ENCODE results near the gene DDX54.
A peak's percentile ranks its signal among the peaks of the same experiment; 100 is the strongest.
"Not testable (repeated sequence)": the region's sequence is repeated elsewhere in the genome, so short reads cannot be mapped to it uniquely, and the experiment has no call there.

The DDX54 gene

GRCh38 chr12:113128802-113129663 is 56.2 kb downstream of the DDX54 start:
- Mint-ChIP-seq H3K4me3 (no peak overlapping the region), H3K4me1 (peaks cover 25% of the 10 kb centered on the region), H3K27me3 (peaks cover 5% of the 10 kb centered on the region), H3K36me3 (no peaks in the 10 kb centered on the region), H3K9me3 (no peaks in the 10 kb centered on the region), H3K27ac (peak overlapping the region; percentile 17)
- DNase-seq (ENCODE audit: low spot score in 2 of 2) (no peak), ATAC-seq (ENCODE audit: low read depth) (peak; percentile 66)

GRCh38 chr12:113127791-113128199 is 57.5 kb downstream of the DDX54 start:
- ATAC-seq (ENCODE audit: low read depth) (no peak), DNase-seq (ENCODE audit: low spot score in 2 of 2) (no peak)
- peaks cover 2% of the 10 kb centered on the region for H3K36me3 Mint-ChIP-seq
- no peak overlapping the region for H3K27ac Mint-ChIP-seq
- no peak overlapping the region for H3K4me3 Mint-ChIP-seq
- H3K9me3 Mint-ChIP-seq, result peaks cover 2% of the 10 kb centered on the region
- peaks cover 6% of the 10 kb centered on the region for H3K27me3 Mint-ChIP-seq
- H3K4me1 Mint-ChIP-seq, result peaks cover 25% of the 10 kb centered on the region

- H3K9me3 Mint-ChIP-seq, result peaks cover 2% of the 10 kb centered on the region
These were observed 64.5 kb downstream of the DDX54 start for GRCh38 chr12:113120670-113121370.

GRCh38 chr12:113119980-113120669 is 65.2 kb downstream of the DDX54 start:
- no peak overlapping the region for H3K4me3 Mint-ChIP-seq
- peaks cover 4% of the 10 kb centered on the region for H3K4me1 Mint-ChIP-seq
- H3K9me3 Mint-ChIP-seq, result peaks cover 2% of the 10 kb centered on the region
- ATAC-seq (ENCODE audit: low read depth) (no peak), DNase-seq (ENCODE audit: low spot score in 2 of 2) (no peak)
- H3K27me3 Mint-ChIP-seq, result peaks cover 8% of the 10 kb centered on the region
- no peak overlapping the region for H3K27ac Mint-ChIP-seq
- peaks cover 2% of the 10 kb centered on the region for H3K36me3 Mint-ChIP-seq

More at GRCh38 chr12:113120670-113121370, 64.5 kb downstream of the DDX54 start:
- Mint-ChIP-seq H3K36me3 (peaks cover 2% of the 10 kb centered on the region), H3K4me3 (no peak overlapping the region), H3K4me1 (peaks cover 4% of the 10 kb centered on the region), H3K27ac (no peak overlapping the region), H3K27me3 (peaks cover 10% of the 10 kb centered on the region)
- ATAC-seq (ENCODE audit: low read depth) (peak; percentile 32), DNase-seq (ENCODE audit: low spot score in 2 of 2) (no peak)

GRCh38 chr12:113118142-113118541 is 67.1 kb downstream of the DDX54 start:
- peaks cover under 1% of the 10 kb centered on the region for H3K36me3 Mint-ChIP-seq
- H3K4me1 Mint-ChIP-seq, result peaks cover 4% of the 10 kb centered on the region
- peaks cover 11% of the 10 kb centered on the region for H3K27me3 Mint-ChIP-seq
- no peak for DNase-seq (ENCODE audit: low spot score in 2 of 2)
- no peak overlapping the region for H3K4me3 Mint-ChIP-seq
- no peak for ATAC-seq (ENCODE audit: low read depth)
- H3K27ac Mint-ChIP-seq, result no peak overlapping the region
- peaks cover under 1% of the 10 kb centered on the region for H3K9me3 Mint-ChIP-seq

GRCh38 chr12:113117684-113118083 is 67.6 kb downstream of the DDX54 start:
- H3K4me3 Mint-ChIP-seq; H3K36me3 Mint-ChIP-seq; H3K4me1 Mint-ChIP-seq; DNase-seq (ENCODE audit: low spot score in 2 of 2); H3K9me3 Mint-ChIP-seq; ATAC-seq (ENCODE audit: low read depth); H3K27ac Mint-ChIP-seq: not testable (repeated sequence)
- H3K27me3 Mint-ChIP-seq, result peaks cover 14% of the 10 kb centered on the region

GRCh38 chr12:113116875-113117274 is 68.4 kb downstream of the DDX54 start:
- ATAC-seq (ENCODE audit: low read depth) (no peak), DNase-seq (ENCODE audit: low spot score in 2 of 2) (no peak)
- Mint-ChIP-seq H3K27ac (no peak overlapping the region), H3K4me1 (peaks cover 4% of the 10 kb centered on the region), H3K9me3 (no peaks in the 10 kb centered on the region), H3K27me3 (peaks cover 15% of the 10 kb centered on the region), H3K4me3 (no peak overlapping the region), H3K36me3 (no peaks in the 10 kb centered on the region)

- H3K4me1 Mint-ChIP-seq, result peaks cover 4% of the 10 kb centered on the region
- H3K36me3 Mint-ChIP-seq, result no peaks in the 10 kb centered on the region
- ATAC-seq (ENCODE audit: low read depth) (no peak), DNase-seq (ENCODE audit: low spot score in 2 of 2) (no peak)
- no peak overlapping the region for H3K4me3 Mint-ChIP-seq
- peaks cover 15% of the 10 kb centered on the region for H3K27me3 Mint-ChIP-seq
- no peak overlapping the region for H3K27ac Mint-ChIP-seq
- H3K9me3 Mint-ChIP-seq, result no peaks in the 10 kb centered on the region
These were observed 69.7 kb downstream of the DDX54 start for GRCh38 chr12:113115455-113116126.

- no peak for ATAC-seq (ENCODE audit: low read depth)
- Mint-ChIP-seq H3K4me1 (peaks cover 4% of the 10 kb centered on the region), H3K27ac (no peak overlapping the region)
These were observed 70.7 kb downstream of the DDX54 start for GRCh38 chr12:113114447-113115178.

GRCh38 chr12:113113397-113113796 is 71.9 kb downstream of the DDX54 start:
- Mint-ChIP-seq H3K9me3 (no peaks in the 10 kb centered on the region), H3K4me3 (no peak overlapping the region), H3K4me1 (peaks cover 4% of the 10 kb centered on the region), H3K27me3 (peaks cover 15% of the 10 kb centered on the region), H3K36me3 (no peaks in the 10 kb centered on the region), H3K27ac (no peak overlapping the region)
- no peak for DNase-seq (ENCODE audit: low spot score in 2 of 2)
- no peak for ATAC-seq (ENCODE audit: low read depth)

More at GRCh38 chr12:113114447-113115178, 70.7 kb downstream of the DDX54 start:
- H3K4me3 Mint-ChIP-seq, result no peak overlapping the region
- H3K27me3 Mint-ChIP-seq, result peaks cover 15% of the 10 kb centered on the region
- DNase-seq (ENCODE audit: low spot score in 2 of 2), result no peak
- H3K36me3 Mint-ChIP-seq, result no peaks in the 10 kb centered on the region
- H3K9me3 Mint-ChIP-seq, result no peaks in the 10 kb centered on the region

- Mint-ChIP-seq H3K27me3 (peaks cover 15% of the 10 kb centered on the region), H3K9me3 (no peaks in the 10 kb centered on the region), H3K27ac (no peak overlapping the region), H3K4me3 (no peak overlapping the region), H3K4me1 (peaks cover 4% of the 10 kb centered on the region), H3K36me3 (no peaks in the 10 kb centered on the region)
- DNase-seq (ENCODE audit: low spot score in 2 of 2) (no peak), ATAC-seq (ENCODE audit: low read depth) (no peak)
These were observed 73.0 kb downstream of the DDX54 start for GRCh38 chr12:113112043-113112899.

- no peak for ATAC-seq (ENCODE audit: low read depth)
- H3K4me1 Mint-ChIP-seq, result peaks cover under 1% of the 10 kb centered on the region
These were observed 74.0 kb downstream of the DDX54 start for GRCh38 chr12:113111247-113111646.

More at GRCh38 chr12:113111247-113111646, 74.0 kb downstream of the DDX54 start:
- no peaks in the 10 kb centered on the region for H3K36me3 Mint-ChIP-seq
- no peak overlapping the region for H3K27ac Mint-ChIP-seq
- DNase-seq (ENCODE audit: low spot score in 2 of 2), result no peak
- no peak overlapping the region for H3K4me3 Mint-ChIP-seq
- H3K27me3 Mint-ChIP-seq, result peaks cover 12% of the 10 kb centered on the region
- no peaks in the 10 kb centered on the region for H3K9me3 Mint-ChIP-seq

All from memory B cell (primary cell).